Neuronal stem cell (in vitro differentiated cells): ENCODE data around the gene NR2F1.
A peak's percentile ranks its signal among the peaks of the same experiment; 100 is the strongest.

ENCODE experiments used
- DNase-seq: peaks from one replicate; pipeline ENCODE4 v3.0.0-alpha.2; 2013; ENCODE audit warnings: low spot score
- H2AFZ ChIP-seq: one replicate; pipeline ENCODE4 v1.6.1; 2013; ENCODE audit warnings: mild to moderate bottlenecking, low read length, inconsistent platforms
- H2AK5ac ChIP-seq: 2 replicates; pipeline ENCODE4 v1.6.1; 2013; ENCODE audit warnings: low read depth, mild to moderate bottlenecking, inconsistent platforms, low read length, moderate library complexity, mixed read lengths
- H2BK120ac ChIP-seq: 2 replicates; pipeline ENCODE4 v1.6.1; 2013; ENCODE audit warnings: low read depth, mild to moderate bottlenecking, inconsistent platforms, low read length, moderate library complexity, mixed read lengths
- H2BK12ac ChIP-seq: one replicate; pipeline ENCODE4 v1.6.1; 2013; ENCODE audit warnings: low read length, inconsistent platforms
- H2BK15ac ChIP-seq: 2 replicates; pipeline ENCODE4 v1.6.1; 2013; ENCODE audit warnings: mild to moderate bottlenecking, low read length, inconsistent platforms, mixed read lengths
- H2BK5ac ChIP-seq: one replicate; pipeline ENCODE4 v1.6.1; 2013; ENCODE audit warnings: inconsistent platforms, mild to moderate bottlenecking, low read length, moderate library complexity
- H3K14ac ChIP-seq: one replicate; pipeline ENCODE4 v1.6.1; 2013; ENCODE audit warnings: low read length, inconsistent platforms
- H3K18ac ChIP-seq: 2 replicates; pipeline ENCODE4 v1.6.1; 2013; ENCODE audit warnings: low read length, inconsistent platforms
- H3K23ac ChIP-seq: 2 replicates; pipeline ENCODE4 v1.6.1; 2013; ENCODE audit warnings: low read depth, mild to moderate bottlenecking, mixed read lengths, low read length, inconsistent platforms; ENCODE audit not compliant: poor library complexity
- H3K27ac ChIP-seq: replicated peaks from 3 replicates; pipeline ENCODE4 v1.5.1; 2013; ENCODE audit warnings: low read length, inconsistent platforms
- H3K27me3 ChIP-seq, 3 experiments: 2 replicates each; pipeline ENCODE4 v1.6.1; 2013; ENCODE audit warnings: low read length in 3 of 3, mild to moderate bottlenecking in 2 of 3, inconsistent platforms in 1 of 3, low read depth in 1 of 3, mixed read lengths in 1 of 3, moderate library complexity in 1 of 3; ENCODE audit not compliant: control insufficient read depth in 3 of 3, insufficient read depth in 3 of 3
- H3K36me3 ChIP-seq, 2 donors: replicated peaks in 1 of 2; 2 replicates each; pipeline ENCODE4 v1.6.1; 2013; ENCODE audit warnings: low read length in 2 of 2; ENCODE audit not compliant: control insufficient read depth in 2 of 2, insufficient read depth in 2 of 2
- H3K4ac ChIP-seq: 2 replicates; pipeline ENCODE4 v1.6.1; 2013; ENCODE audit warnings: inconsistent platforms, mild to moderate bottlenecking, low read length, moderate library complexity
- H3K4me1 ChIP-seq, 2 donors: 1 replicate in 1 of 2; 2 replicates in 1 of 2; pipeline ENCODE4 v1.6.1; 2013; ENCODE audit warnings: low read length in 2 of 2, low read depth in 1 of 2; ENCODE audit not compliant: control insufficient read depth in 2 of 2, insufficient read depth in 1 of 2
- H3K4me2 ChIP-seq: one replicate; pipeline ENCODE4 v1.6.1; 2013; ENCODE audit warnings: mild to moderate bottlenecking, low read length, inconsistent platforms; ENCODE audit not compliant: insufficient read depth, poor library complexity, severe bottlenecking
- H3K4me3 ChIP-seq, 2 donors: 2 replicates each; pipeline ENCODE4 v1.5.1; 2013; ENCODE audit warnings: low read length in 2 of 2, mild to moderate bottlenecking in 2 of 2, inconsistent platforms in 1 of 2, moderate library complexity in 1 of 2
- H3K79me1 ChIP-seq: one replicate; pipeline ENCODE4 v1.6.1; 2013; ENCODE audit warnings: low read depth, mild to moderate bottlenecking, inconsistent platforms, low read length, moderate library complexity
- H3K9ac ChIP-seq: one replicate; pipeline ENCODE4 v1.6.1; 2013; ENCODE audit warnings: mild to moderate bottlenecking, low read depth, low read length, inconsistent platforms; ENCODE audit not compliant: poor library complexity
- H3K9me3 ChIP-seq, 2 donors: replicated peaks in 1 of 2; 2 replicates each; pipeline versions ENCODE3 to v1.6.1; 2013; ENCODE audit warnings: low read length in 2 of 2, mild to moderate bottlenecking in 2 of 2, inconsistent platforms in 1 of 2, low read depth in 1 of 2, mixed read lengths in 1 of 2, moderate library complexity in 1 of 2; ENCODE audit not compliant: control insufficient read depth in 2 of 2, insufficient read depth in 1 of 2
- H4K8ac ChIP-seq: one replicate; pipeline ENCODE4 v1.6.1; 2013; ENCODE audit warnings: low read depth, mild to moderate bottlenecking, inconsistent platforms, low read length, moderate library complexity
- H4K91ac ChIP-seq: one replicate; pipeline ENCODE4 v1.6.1; 2013; ENCODE audit warnings: low read length, low read depth, mild to moderate bottlenecking, inconsistent platforms; ENCODE audit not compliant: poor library complexity
- WGBS, 2 donors: extraction: QIAGEN DNeasy Blood & Tissue Kit; methylation state at CpG; one replicate each; pipeline ENCODE4 v1.1.7; 2013; ENCODE audit warnings: missing lambda C conversion rate in 2 of 2, mixed read lengths in 1 of 2; ENCODE audit not compliant: insufficient read length in 2 of 2, insufficient replicate concordance in 1 of 2; ENCODE audit errors: extremely low coverage in 2 of 2; 5-methylcytosine and 5-hydroxymethylcytosine counted together

The NR2F1 gene

GRCh38 chr5:93588352-93589151 is 5.5 kb downstream of the NR2F1 start:
- H3K4me2 ChIP-seq, result peak overlapping the region; percentile 79
- H3K4me3 ChIP-seq, result peak overlapping the region; percentile 87 to 97
- H3K27me3 ChIP-seq, result peaks cover 0 to 31% (median 5%) of the 10 kb centered on the region in 3 experiments

GRCh38 chr5:93589152-93589828 is 6.3 kb downstream of the NR2F1 start:
- H2BK5ac ChIP-seq, result no peak overlapping the region
- no peak overlapping the region for H3K27ac ChIP-seq
- no peak overlapping the region for H2AK5ac ChIP-seq
- no peak overlapping the region for H3K23ac ChIP-seq
- no peak overlapping the region for H2BK120ac ChIP-seq
- peaks cover 4 to 16% of the 10 kb centered on the region in 2 donors for H3K9me3 ChIP-seq
- H3K9ac ChIP-seq, result no peak overlapping the region
- H3K18ac ChIP-seq, result no peak overlapping the region
- peaks cover 18 to 29% of the 10 kb centered on the region in 2 donors for H3K4me1 ChIP-seq
- peaks cover 18 to 91% of the 10 kb centered on the region in 2 donors for H3K36me3 ChIP-seq
- peak overlapping the region in 1 of 2 donors; percentile 97 for H3K4me3 ChIP-seq
- no peak overlapping the region for H2AFZ ChIP-seq
- H2BK15ac ChIP-seq, result no peak overlapping the region
- no peak overlapping the region for H4K91ac ChIP-seq
- peaks cover 0 to 34% (median 7%) of the 10 kb centered on the region in 3 experiments for H3K27me3 ChIP-seq
- WGBS, 2 donors, result no CpG with 5 or more reads among the region's 6 CpGs
- H3K79me1 ChIP-seq, result peaks cover 9% of the 10 kb centered on the region
- no peak overlapping the region for H3K4ac ChIP-seq
- H3K14ac ChIP-seq, result no peak overlapping the region
- no peak overlapping the region for H2BK12ac ChIP-seq
- H3K4me2 ChIP-seq, result no peak overlapping the region
- no peak for DNase-seq
- H4K8ac ChIP-seq, result no peak overlapping the region

More at GRCh38 chr5:93588352-93589151, 5.5 kb downstream of the NR2F1 start:
- no peak overlapping the region for H2BK120ac ChIP-seq
- no peak overlapping the region for H2BK5ac ChIP-seq
- peak overlapping the region; percentile 92 for H3K14ac ChIP-seq
- H3K27ac ChIP-seq, result no peak overlapping the region
- no peak overlapping the region for H2AFZ ChIP-seq
- H4K8ac ChIP-seq, result no peak overlapping the region
- H2BK12ac ChIP-seq, result peak overlapping the region; percentile 85
- peak overlapping the region; percentile 94 for H3K23ac ChIP-seq
- peak overlapping the region; percentile 84 for H3K4ac ChIP-seq
- peaks cover 18 to 29% of the 10 kb centered on the region in 2 donors for H3K4me1 ChIP-seq
- H3K36me3 ChIP-seq, result peaks cover 16 to 84% of the 10 kb centered on the region in 2 donors
- H3K9me3 ChIP-seq, result peaks cover 4 to 8% of the 10 kb centered on the region in 2 donors
- H3K79me1 ChIP-seq, result peaks cover 8% of the 10 kb centered on the region
- peak overlapping the region; percentile 94 for H3K18ac ChIP-seq
- H4K91ac ChIP-seq, result no peak overlapping the region
- peak overlapping the region; percentile 99 for H2AK5ac ChIP-seq
- no peak for DNase-seq
- H3K9ac ChIP-seq, result peak overlapping the region; percentile 93
- peak overlapping the region; percentile 88 for H2BK15ac ChIP-seq
- WGBS, 2 donors, result no CpG with 5 or more reads among the region's 78 CpGs

- peaks cover 18 to 96% of the 10 kb centered on the region in 2 donors for H3K36me3 ChIP-seq
- WGBS, 2 donors, result no CpG with 5 or more reads among the region's 2 CpGs
- H3K4me3 ChIP-seq, result peak overlapping the region in 1 of 2 donors; percentile 97
- H3K9me3 ChIP-seq, result peaks cover 6 to 21% of the 10 kb centered on the region in 2 donors
- H3K4me1 ChIP-seq, result peaks cover 19 to 29% of the 10 kb centered on the region in 2 donors
- no peak for DNase-seq
- no peak overlapping the region for H2BK12ac ChIP-seq
- no peak overlapping the region for H3K27ac ChIP-seq
- H3K14ac ChIP-seq, result no peak overlapping the region
- H3K4ac ChIP-seq, result no peak overlapping the region
- H3K9ac ChIP-seq, result no peak overlapping the region
- peaks cover 9% of the 10 kb centered on the region for H3K79me1 ChIP-seq
- H3K23ac ChIP-seq, result no peak overlapping the region
- no peak overlapping the region for H2AK5ac ChIP-seq
- H2AFZ ChIP-seq, result no peak overlapping the region
- H3K18ac ChIP-seq, result no peak overlapping the region
- H3K27me3 ChIP-seq, result peaks cover 0 to 37% (median 7%) of the 10 kb centered on the region in 3 experiments
- no peak overlapping the region for H2BK120ac ChIP-seq
- H2BK15ac ChIP-seq, result no peak overlapping the region
- no peak overlapping the region for H2BK5ac ChIP-seq
- H4K8ac ChIP-seq, result no peak overlapping the region
- no peak overlapping the region for H3K4me2 ChIP-seq
- no peak overlapping the region for H4K91ac ChIP-seq
Measured at GRCh38 chr5:93589829-93590215, 6.8 kb downstream of the NR2F1 start.

- Histone ChIP-seq H3K9ac (no peak overlapping the region), H4K8ac (no peak overlapping the region), H3K36me3 (peaks cover 18 to 99% of the 10 kb centered on the region in 2 donors), H3K9me3 (peaks cover 6 to 26% of the 10 kb centered on the region in 2 donors), H3K18ac (no peak overlapping the region), H2AK5ac (no peak overlapping the region), H2BK120ac (no peak overlapping the region), H3K4me2 (no peak overlapping the region), H2BK15ac (no peak overlapping the region), H3K14ac (no peak overlapping the region), H3K4me1 (peaks cover 24 to 29% of the 10 kb centered on the region in 2 donors), H3K27me3 (peaks cover 0 to 43% (median 8%) of the 10 kb centered on the region in 3 experiments), H3K4ac (no peak overlapping the region), H3K79me1 (peaks cover 9% of the 10 kb centered on the region), H2AFZ (no peak overlapping the region), H4K91ac (no peak overlapping the region), H3K27ac (no peak overlapping the region), H2BK5ac (no peak overlapping the region), H2BK12ac (no peak overlapping the region), H3K23ac (no peak overlapping the region), H3K4me3 (peak overlapping the region in 1 of 2 donors; percentile 97)
- no CpG with 5 or more reads among the region's 3 CpGs for WGBS, 2 donors
- DNase-seq, result no peak
Measured at GRCh38 chr5:93590493-93590892, 7.5 kb downstream of the NR2F1 start.
